ENCODE data around the gene DDN.

The DDN gene

DNA sequence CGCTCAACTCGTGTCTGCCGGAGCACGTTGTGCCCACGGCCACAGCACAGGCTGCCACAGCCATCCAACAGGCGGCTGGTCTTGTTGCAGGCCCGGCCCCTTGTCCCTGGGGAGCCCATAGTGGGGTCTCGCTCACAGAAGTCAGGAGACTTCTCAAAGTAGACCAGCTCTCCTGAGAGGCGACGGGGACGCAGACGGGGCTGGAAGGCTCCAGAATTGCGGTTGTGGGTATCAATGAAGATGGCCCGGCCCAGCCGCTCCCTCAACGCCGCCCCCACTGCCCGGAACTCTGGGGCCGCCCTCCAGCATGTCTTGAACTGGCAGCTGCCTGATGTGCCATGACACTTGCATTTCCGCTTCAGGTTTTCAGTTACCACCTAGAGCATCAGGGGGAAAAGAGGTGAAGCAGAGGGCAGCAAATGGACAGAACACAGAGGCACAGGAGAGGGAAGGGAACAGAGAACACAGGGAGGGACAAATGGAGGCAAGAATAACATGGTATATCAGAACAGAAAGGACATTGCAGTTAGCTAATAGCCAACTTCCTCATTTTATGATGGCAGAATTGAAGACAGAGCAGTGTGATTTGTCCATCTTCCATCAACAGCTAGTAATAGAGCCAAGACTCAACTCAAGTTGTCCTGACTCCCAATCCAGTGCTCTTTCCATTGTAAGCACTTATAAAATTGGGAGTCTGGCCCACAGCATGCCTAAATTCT is 32.8 kb downstream of the DDN start:
- DNase-seq (ENCODE audit: low spot score) = no peak

DNA sequence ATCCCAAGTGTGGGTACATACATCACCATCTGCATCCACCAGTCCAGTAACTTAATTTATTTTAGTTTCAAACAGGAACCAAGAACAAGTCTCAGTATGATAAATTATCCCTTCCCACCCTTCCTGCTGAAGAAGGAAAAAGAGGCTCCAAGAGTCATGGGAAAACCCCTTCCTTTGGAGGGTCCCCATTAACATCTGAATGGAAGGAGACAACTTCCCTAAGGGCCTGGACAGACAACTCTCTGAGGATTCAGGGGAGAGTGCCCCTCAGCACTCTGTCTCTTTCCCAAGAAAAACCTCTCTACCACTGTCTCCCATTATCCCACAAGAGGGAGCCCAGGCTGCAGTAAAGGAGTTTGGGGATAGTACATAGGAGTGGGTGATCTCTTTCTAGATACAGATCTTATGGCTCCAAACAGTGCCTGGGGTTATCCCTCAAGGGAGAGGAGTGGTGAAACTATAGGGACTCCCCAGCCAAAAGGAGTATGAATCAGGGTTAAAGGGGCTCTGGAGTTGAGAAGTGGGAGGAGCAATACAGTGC is 33.8 kb downstream of the DDN start:
- no peak for DNase-seq (ENCODE audit: low spot score)

DNA sequence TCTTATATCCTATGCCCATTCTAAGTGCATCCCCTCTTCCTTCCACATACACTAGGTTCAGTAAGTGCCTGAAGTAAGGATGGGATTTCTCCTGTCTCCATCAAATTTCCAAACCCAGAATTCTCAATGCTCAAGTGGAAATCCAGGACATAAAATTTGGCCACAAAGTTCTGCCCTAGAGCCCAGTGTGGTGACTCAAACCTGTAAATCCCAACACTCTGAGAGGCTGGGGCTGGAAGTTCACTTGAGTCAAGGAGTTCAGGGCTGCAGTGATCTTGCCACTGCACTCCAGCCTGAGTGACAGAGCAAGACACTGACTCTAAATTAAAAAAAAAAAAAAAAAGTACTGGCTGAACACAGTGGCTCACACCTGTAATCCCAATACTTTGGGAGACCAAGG is 37.4 kb downstream of the DDN start:
- DNase-seq (ENCODE audit: low spot score) = no peak

DNA sequence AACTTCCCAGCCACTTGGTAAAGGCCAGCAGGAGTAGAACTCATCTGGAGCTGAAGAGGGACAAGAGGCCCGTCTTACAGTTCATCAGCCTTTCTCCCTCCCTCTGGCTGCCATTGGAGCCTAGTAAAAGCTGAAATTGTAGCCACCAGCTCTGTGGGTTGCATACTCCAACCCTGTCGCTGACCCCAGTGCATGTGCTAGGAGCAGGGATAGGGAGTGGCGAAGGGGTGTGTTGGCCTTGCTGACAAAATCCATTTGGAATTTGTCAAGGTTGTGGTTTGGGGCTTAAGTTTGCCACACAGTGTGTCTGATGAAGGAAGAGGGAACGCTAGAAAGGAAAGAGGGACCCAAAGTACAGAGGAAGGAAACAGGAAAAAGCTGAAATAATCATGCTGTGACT is 37.8 kb downstream of the DDN start:
- no peak for DNase-seq (ENCODE audit: low spot score)

DNA sequence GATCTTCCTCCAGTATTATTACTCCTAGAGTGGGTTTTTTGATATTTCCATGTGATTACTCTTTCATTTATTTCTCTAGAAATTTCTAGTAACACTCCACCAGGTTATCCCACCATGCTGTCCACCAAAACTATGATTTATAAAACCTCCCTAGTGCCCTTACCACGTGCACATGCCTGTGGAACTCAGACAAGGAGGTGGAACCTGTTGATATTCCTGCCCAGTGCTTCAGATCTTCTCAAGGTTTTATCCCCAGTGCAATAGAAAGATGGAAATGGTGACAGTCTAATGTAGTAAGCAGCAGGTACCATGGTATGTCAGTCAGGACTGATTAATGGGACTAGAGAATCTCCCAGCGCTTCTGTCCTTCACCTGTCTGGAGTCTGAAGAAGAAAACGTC is 38.3 kb downstream of the DDN start:
- DNase-seq (ENCODE audit: low spot score) = no peak

DNA sequence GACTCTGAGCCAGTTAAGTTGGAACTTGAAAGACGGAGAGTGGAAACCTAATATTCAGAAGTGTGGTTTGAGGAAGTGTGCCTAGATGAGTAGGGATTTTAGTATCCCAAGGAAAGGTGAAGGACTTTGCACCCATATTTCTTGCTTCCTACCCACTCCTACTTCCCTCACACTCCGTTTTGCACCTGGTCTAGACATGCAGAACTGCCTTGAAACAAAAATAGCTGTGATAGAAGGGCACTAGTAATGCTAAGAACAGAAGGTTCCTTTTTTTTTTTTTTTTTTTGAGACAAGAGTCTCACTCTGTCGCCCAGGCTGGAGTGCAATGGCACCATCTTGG is 41.2 kb downstream of the DDN start:
- no peak for DNase-seq (ENCODE audit: low spot score)

DNA sequence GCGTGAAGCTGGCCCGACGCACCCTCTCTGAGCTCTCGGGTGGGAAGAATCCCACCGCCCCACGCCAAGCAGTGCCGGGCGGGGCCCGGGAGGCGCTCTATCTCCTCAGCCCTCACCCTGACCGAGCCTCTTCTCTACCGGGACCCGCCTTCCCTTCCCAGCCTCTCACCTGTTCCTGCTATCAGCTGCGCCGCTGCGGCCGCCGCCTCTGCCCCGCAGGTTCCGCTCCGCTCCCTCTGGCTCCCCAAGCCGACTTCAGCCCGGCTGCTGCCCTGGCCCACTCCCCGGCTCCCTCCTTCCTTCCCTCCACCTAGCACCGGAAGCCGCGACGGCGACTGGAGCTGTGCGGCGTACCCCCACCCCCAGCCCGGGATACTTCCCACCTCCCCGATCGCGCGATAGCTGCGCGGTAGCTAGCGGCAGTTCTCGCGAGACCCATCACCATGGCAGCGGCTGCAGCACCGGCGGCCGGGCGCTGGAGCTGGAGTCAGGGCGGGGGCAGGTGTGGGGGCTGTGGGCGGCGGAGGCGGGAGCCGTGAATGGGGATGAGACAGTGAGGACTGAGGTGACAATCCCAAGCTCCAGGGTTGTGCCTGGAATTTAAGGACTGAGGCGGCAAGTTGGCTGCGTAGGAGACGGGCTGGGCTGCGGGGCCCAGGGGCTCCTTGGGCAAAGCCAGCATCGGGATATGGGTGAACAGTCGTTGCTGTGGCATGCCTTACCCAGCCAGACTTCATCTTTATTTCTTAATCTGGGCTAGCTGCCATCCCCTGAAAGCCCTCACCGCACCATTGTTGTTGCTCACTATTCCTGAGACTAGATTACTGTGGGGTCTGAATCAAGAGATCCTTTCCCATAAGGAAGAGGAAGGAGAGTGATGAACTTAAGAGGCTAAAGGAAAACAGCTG is 41.8 kb downstream of the DDN start, which contains the start of gene ARF3:
Gene ARF3 (minus strand): TSS at position 347 of the 908 bp plus-strand sequence. CDS start 16,392 bp downstream, outside the sequence.
- peak; percentile 95 for DNase-seq (ENCODE audit: low spot score)

DNA sequence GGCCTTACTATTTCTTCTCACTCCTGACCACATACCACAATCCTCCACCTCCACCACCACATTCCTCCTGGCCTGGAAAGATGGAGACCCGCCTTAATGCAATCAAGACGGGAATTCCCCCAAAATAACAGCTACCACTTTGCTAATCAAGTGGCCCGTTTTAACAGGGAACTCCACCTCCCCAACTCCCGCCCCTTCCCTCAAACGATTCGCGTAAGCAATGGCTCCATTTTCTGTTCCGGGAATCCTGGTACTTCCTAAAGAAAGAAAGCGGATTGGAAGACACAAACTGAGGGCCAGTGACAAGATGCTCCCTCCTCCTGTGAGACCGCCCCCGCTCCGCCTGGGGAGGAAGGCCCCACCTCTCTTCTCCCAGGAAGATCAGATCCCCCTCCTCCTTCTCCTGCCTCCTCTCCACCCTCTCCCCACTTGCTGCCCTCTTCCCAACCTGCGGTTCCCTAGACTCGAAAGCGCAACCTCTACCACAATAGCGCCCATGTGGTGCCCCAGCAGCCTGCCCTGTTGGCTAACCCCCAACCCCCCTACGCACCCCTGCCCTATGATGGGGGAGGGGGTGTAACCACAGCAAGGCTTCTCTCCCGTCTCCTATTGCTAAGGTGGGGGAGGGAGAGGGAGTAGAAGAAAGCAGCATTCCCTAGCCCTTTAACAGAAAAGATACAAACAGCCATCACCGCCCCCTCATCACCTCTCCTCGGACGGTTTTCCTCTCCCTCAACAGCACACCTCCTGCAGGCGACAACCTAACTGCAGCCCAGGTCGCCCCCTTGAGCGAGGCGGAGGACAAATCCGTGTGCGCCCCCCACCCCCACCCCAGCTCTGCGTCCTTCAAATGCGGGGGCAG is 42.7 kb downstream of the DDN start:
- peak; percentile 98 for DNase-seq (ENCODE audit: low spot score)

DNA sequence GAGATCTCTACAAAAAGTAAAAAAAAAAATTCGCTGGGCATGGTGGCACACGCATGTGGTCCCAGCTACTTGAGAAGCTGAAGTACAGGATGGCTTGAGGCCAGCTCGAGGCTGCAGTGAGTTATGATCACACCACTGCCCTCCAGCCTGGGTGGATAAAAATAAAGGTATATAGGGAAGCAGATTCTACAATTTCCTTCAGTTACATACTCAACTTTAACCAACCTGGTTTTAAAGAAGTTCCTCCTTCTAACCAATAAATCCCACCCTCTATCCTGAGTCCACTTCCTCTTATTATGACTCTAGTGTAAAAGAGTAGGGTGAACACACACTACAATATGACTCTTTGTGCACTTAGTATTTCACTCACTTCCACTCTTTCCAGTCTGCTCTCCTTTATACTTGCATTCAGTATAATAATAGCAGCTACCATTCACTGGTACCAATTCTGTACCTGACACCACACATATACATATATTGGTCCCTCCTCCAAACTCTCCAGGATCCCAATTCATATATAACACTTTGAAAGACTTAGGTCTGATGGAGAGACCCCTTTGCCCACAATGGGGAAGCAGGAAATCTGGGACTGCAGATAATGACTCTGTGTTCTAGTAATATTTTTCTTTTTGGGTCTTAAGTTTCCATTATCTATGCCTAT is 44.2 kb downstream of the DDN start:
- DNase-seq (ENCODE audit: low spot score) = no peak

DNA sequence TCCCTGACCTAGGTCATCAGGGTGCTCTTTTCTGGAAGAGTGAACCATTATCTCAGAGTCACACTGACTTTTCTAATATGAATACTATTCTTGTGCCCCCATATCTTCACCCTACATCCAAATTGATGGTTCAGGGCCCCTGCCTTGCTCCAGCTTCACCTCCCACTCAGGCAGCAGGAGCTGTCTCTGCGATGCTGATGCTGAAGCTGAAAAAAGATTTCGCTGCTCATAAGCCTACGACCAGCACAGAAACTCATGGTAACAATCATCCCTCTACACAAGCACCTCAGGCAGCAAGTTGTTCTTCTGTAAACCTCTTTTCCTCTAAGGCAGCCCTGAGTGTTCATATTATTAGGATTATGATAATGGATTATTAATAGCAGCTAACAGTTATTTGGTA is 45.1 kb downstream of the DDN start:
- no peak for DNase-seq (ENCODE audit: low spot score)

DNA sequence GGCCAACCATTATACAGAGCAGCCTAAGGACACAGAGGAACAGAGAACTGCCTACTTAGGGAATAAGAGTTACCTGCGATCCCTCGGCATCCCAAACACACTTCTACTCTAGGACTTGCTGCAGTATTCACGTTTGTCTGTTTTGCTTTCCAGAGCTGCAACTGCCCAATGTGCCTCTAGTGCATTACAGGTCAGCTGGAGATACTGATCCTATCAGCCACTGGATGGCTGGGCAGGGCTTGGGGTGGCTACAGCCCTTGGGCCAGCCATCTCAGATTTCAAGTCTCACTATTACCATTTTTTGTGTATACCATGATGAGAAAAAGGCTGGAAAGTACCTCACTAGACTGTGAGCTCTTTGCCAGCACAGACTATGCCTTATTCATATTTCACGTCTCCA is 46.5 kb downstream of the DDN start:
- DNase-seq (ENCODE audit: low spot score) = no peak

DNA sequence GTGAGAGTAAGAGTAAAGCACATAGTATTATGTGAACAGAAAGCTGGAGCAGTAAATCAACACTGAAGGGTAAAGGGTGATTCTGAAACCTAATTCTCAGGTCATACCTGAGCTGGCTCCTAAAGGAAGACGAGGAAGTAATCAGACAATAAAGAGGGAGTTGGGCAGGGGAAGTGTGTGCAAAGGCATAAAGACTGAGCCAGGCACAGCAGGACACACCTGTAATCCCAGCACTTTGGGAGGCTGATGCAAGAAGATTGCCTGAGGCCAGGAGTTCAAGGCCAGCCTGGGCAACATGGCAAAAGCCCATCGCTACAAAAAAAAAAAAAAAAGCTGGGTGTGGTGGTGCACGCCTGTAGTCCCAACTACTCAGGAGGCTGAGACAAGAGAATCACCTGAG is 51.4 kb downstream of the DDN start:
- DNase-seq (ENCODE audit: low spot score) = no peak

DNA sequence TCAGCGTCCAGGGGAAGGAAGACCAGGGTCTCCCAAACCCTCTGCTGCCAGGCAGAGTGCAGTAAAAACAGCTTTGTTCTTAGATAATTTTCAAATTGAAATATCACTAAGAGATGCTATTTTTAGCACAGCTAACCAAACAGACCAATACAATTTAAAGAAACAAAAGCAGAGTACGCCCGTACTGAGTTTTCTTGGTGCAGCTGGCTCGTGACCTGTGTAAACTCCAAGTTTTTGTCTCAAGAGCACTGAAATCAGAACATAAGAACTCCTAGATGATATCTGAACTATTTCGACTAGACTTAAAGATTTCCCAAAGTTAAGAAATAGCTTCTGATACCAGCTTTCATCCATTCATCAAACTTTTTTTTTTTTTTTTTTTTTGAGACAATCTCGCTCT is 52.2 kb downstream of the DDN start:
- no peak for DNase-seq (ENCODE audit: low spot score)

DNA sequence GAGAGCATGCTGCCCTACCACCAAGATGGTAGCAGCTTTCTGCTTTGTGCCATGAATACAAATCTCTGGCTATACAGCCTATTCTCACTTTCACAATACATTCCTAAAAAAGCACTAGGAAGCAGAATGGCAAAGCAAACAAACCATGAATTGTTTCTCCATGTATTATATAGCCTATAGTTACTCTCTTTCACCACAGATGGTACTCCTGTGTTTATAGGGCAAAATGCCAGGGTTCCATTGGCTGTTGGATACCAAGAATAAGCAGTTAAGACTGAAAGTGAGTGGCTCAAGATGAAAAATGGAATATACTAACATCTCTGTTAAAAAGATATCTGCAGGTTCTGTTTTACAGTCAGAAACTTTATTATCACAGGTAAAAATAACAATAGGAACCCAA is 53.0 kb downstream of the DDN start:
- DNase-seq (ENCODE audit: low spot score) = no peak
